ENCODE results near the gene SCAI. TPM values are rescaled to one million over a fixed set of nuclear protein-coding genes. Genes with fewer than 3 reads are reported as not detected.
"Not testable (repeated sequence)": the region's sequence is repeated elsewhere in the genome, so short reads cannot be mapped to it uniquely, and the experiment has no call there.

Gene SCAI
- total RNA-seq, 3 donors from 2014 or later (not counting 1 experiment from before 2014, with no cell fraction given) = 8.5 to 13.0 (median 10.7) TPM

- no peaks in the 10 kb centered on the region for H3K27me3 Mint-ChIP-seq (ENCODE audit: low read depth in 2 of 2)
These were observed 32.9 kb downstream of the SCAI start for GRCh38 chr9:125110464-125110863.

DNA sequence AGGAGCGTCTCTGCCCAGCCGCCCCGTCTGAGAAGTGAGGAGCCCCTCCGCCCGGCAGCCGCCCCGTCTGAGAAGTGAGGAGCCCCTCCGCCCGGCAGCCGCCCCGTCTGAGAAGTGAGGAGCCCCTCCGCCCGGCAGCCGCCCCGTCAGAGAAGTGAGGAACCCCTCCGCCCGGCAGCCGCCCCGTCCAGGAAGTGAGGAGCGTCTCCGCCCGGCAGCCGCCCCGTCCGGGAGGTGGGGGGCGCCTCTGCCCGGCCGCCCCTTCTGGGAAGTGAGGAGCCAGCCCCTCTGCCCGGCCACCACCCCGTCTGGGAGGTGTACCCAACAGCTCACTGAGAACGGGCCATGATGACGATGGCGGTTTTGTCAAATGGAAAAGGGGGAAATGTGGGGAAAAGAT is 34.8 kb downstream of the SCAI start:
- H3K4me1 ChIP-seq (ENCODE audit: control insufficient read depth, insufficient read depth, low read length); H3K27me3 ChIP-seq (ENCODE audit: control insufficient read depth, insufficient read depth, low read length); H3K4me3 ChIP-seq (ENCODE audit: low read length); H3K27ac Mint-ChIP-seq; H3K36me3 ChIP-seq (ENCODE audit: control insufficient read depth, insufficient read depth, low read length); H3K4me3 Mint-ChIP-seq; H3K27me3 Mint-ChIP-seq (ENCODE audit: low read depth in 2 of 2); H3K27ac ChIP-seq (ENCODE audit: low read length); H3K36me3 Mint-ChIP-seq; H3K9me3 Mint-ChIP-seq; intact Hi-C loops (cut with micrococcal nuclease); DNase-seq; H3K9me3 ChIP-seq (ENCODE audit: control insufficient read depth, insufficient read depth, low read length); ATAC-seq: not testable (repeated sequence)
- 98% methylated on average over 28 of the region's 33 CpGs for WGBS (ENCODE audit: insufficient coverage)
- H3K4me1 Mint-ChIP-seq = peaks cover 5 to 18% of the 10 kb centered on the region in 2 donors

More at GRCh38 chr9:125110464-125110863, 32.9 kb downstream of the SCAI start:
- intact Hi-C loops (cut with micrococcal nuclease) = no loop called here
- Mint-ChIP-seq H3K36me3 (no peaks in the 10 kb centered on the region), H3K9me3 (peaks cover 0 to 6% of the 10 kb centered on the region in 2 donors), H3K27ac (no peak overlapping the region), H3K4me1 (peaks cover 5 to 18% of the 10 kb centered on the region in 2 donors), H3K4me3 (no peak overlapping the region)
- Histone ChIP-seq H3K4me1 (ENCODE audit: control insufficient read depth, insufficient read depth, low read length) (no peaks in the 10 kb centered on the region), H3K27me3 (ENCODE audit: control insufficient read depth, insufficient read depth, low read length) (no peaks in the 10 kb centered on the region), H3K36me3 (ENCODE audit: control insufficient read depth, insufficient read depth, low read length) (no peaks in the 10 kb centered on the region), H3K27ac (ENCODE audit: low read length) (no peak overlapping the region), H3K9me3 (ENCODE audit: control insufficient read depth, insufficient read depth, low read length) (no peaks in the 10 kb centered on the region), H3K4me3 (ENCODE audit: low read length) (no peak overlapping the region)
- no peak for ATAC-seq
- DNase-seq = no peak
- WGBS (ENCODE audit: insufficient coverage) = 89% methylated on average over 2 of the region's 2 CpGs
- TF ChIP-seq, protein P1, sequence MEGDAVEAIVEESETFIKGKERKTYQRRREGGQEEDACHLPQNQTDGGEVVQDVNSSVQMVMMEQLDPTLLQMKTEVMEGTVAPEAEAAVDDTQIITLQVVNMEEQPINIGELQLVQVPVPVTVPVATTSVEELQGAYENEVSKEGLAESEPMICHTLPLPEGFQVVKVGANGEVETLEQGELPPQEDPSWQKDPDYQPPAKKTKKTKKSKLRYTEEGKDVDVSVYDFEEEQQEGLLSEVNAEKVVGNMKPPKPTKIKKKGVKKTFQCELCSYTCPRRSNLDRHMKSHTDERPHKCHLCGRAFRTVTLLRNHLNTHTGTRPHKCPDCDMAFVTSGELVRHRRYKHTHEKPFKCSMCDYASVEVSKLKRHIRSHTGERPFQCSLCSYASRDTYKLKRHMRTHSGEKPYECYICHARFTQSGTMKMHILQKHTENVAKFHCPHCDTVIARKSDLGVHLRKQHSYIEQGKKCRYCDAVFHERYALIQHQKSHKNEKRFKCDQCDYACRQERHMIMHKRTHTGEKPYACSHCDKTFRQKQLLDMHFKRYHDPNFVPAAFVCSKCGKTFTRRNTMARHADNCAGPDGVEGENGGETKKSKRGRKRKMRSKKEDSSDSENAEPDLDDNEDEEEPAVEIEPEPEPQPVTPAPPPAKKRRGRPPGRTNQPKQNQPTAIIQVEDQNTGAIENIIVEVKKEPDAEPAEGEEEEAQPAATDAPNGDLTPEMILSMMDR (IDR thresholded peaks at IDR 0.05) = no peak

DNA sequence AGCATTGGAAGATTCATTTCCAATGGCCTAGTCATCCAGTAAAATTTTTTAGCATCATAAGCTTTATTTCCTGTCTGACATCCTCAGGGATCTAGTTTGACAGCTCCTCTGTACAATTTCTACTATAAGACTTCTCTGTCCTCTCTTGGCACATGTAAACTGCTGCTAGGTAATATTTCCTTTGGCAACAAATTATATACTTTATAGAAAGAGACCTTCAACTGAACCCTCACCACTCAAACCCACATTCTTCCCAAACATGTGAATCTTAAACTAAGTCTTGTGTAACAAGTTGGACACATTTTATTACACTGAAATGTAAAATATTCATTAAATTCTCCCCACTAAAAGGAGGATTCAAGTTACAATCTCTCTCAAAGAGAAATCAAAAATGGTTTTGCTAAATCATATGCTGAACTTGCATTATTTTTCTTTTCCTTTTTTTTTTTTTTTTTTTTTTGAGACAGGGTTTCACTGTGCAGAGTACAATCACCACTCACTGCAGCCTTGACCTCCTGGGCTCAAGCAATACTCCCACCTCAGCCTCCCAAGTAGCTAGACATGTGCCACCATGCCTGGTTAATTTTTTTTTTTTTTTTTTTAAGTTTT is 36.9 kb downstream of the SCAI start:
- Histone ChIP-seq H3K27ac (ENCODE audit: low read length) (no peak overlapping the region), H3K36me3 (ENCODE audit: control insufficient read depth, insufficient read depth, low read length) (no peaks in the 10 kb centered on the region), H3K27me3 (ENCODE audit: control insufficient read depth, insufficient read depth, low read length) (no peaks in the 10 kb centered on the region), H3K9me3 (ENCODE audit: control insufficient read depth, insufficient read depth, low read length) (no peaks in the 10 kb centered on the region), H3K4me1 (ENCODE audit: control insufficient read depth, insufficient read depth, low read length) (no peaks in the 10 kb centered on the region), H3K4me3 (ENCODE audit: low read length) (no peak overlapping the region)
- intact Hi-C loops (cut with micrococcal nuclease) = no loop called here
- H3K27ac Mint-ChIP-seq = no peak overlapping the region
- no peak overlapping the region for H3K4me3 Mint-ChIP-seq
- no peak for DNase-seq
- no peaks in the 10 kb centered on the region for H3K27me3 Mint-ChIP-seq (ENCODE audit: low read depth in 2 of 2)
- no peak for ATAC-seq
- no peaks in the 10 kb centered on the region for H3K36me3 Mint-ChIP-seq
- TF ChIP-seq, protein P1 (IDR thresholded peaks at IDR 0.05) = no peak
- peaks cover 6 to 24% of the 10 kb centered on the region in 2 donors for H3K4me1 Mint-ChIP-seq
- H3K9me3 Mint-ChIP-seq = no peaks in the 10 kb centered on the region

- no peaks in the 10 kb centered on the region for H3K36me3 Mint-ChIP-seq
- Histone ChIP-seq H3K4me3 (ENCODE audit: low read length) (no peak overlapping the region), H3K9me3 (ENCODE audit: control insufficient read depth, insufficient read depth, low read length) (no peaks in the 10 kb centered on the region), H3K27ac (ENCODE audit: low read length) (no peak overlapping the region), H3K4me1 (ENCODE audit: control insufficient read depth, insufficient read depth, low read length) (no peaks in the 10 kb centered on the region), H3K27me3 (ENCODE audit: control insufficient read depth, insufficient read depth, low read length) (no peaks in the 10 kb centered on the region), H3K36me3 (ENCODE audit: control insufficient read depth, insufficient read depth, low read length) (no peaks in the 10 kb centered on the region)
- no peak overlapping the region for H3K4me3 Mint-ChIP-seq
- DNase-seq = no peak
- intact Hi-C loops (cut with micrococcal nuclease) = no loop called here
- H3K9me3 Mint-ChIP-seq = no peaks in the 10 kb centered on the region
- H3K27ac Mint-ChIP-seq = no peak overlapping the region
- no peak for ATAC-seq
- H3K4me1 Mint-ChIP-seq = peaks cover 5 to 25% of the 10 kb centered on the region in 2 donors
- 97% methylated on average over 3 of the region's 3 CpGs for WGBS (ENCODE audit: insufficient coverage)
- TF ChIP-seq, protein P1 (IDR thresholded peaks at IDR 0.05) = no peak
- H3K27me3 Mint-ChIP-seq (ENCODE audit: low read depth in 2 of 2) = no peaks in the 10 kb centered on the region
These were observed 39.4 kb downstream of the SCAI start for GRCh38 chr9:125103770-125104460.
